HG02943 (cell line): ENCODE data around the gene TAF10.

Experiments
- ATAC-seq: cut with Tn5 transposase; IDR thresholded peaks from one replicate; pipeline ENCODE4 v1.9.1; 2021; ENCODE audit warnings: mild to moderate bottlenecking, low read depth, moderate library complexity; ENCODE audit not compliant: unreplicated experiment

Gene TAF10

DNA sequence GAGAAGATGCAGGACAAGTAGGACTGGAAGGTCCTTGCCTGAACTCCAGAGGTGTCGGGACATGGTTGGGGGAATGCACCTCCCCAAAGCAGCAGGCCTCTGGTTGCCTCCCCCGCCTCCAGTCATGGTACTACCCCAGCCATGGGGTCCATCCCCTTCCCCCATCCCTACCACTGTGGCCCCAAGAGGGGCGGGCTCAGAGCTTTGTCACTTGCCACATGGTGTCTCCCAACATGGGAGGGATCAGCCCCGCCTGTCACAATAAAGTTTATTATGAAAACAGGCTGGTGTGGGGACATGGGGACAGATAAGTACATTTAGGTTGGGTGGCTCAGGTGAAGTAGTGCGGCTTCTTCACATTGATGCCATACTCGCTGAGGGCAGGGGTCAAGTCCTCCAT is 1.4 kb downstream of the TAF10 start:
- ATAC-seq, result no peak

DNA sequence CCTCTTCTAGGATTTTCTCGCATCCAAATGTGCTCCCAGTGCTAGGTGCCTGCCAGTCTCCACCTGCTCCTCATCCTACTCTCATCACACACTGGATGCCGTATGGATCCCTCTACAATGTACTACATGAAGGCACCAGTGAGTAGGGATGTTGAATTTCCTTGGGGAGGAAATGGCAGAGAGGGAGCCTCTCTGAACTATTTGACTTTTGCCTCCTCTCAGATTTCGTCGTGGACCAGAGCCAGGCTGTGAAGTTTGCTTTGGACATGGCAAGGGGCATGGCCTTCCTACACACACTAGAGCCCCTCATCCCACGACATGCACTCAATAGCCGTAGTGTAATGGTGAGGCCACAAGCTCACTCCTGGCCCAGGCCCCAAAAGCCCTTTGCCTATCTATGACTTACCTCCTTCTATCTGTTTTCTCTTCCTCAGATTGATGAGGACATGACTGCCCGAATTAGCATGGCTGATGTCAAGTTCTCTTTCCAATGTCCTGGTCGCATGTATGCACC is 2.5 kb downstream of the TAF10 start:
- no peak for ATAC-seq

DNA sequence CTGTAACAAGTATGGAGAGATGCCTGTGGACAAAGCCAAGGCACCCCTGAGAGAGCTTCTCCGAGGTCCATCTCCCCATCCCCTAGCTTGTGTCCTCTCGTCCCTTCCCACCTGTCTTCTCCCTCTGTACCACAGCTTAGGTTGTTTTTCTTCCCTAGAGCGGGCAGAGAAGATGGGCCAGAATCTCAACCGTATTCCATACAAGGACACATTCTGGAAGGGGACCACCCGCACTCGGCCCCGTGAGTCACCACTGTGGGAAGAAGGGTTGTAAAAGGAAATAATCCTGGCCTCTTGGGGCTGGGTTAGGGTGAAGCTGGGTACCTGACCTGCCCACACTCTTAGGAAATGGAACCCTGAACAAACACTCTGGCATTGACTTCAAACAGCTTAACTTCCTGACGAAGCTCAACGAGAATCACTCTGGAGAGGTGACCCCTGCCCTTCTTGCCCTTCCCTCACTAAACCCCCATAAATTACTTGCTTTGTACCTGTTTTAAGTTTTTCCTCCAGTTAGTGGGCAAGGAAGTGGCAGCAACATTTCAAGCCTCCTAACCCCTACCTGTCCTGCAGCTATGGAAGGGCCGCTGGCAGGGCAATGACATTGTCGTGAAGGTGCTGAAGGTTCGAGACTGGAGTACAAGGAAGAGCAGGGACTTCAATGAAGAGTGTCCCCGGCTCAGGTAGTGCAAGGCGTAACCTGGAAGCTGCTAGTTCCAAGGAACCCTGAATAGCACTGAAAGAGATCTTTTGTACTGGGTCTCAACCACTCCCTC is 3.1 kb downstream of the TAF10 start:
- ATAC-seq, result no peak

DNA sequence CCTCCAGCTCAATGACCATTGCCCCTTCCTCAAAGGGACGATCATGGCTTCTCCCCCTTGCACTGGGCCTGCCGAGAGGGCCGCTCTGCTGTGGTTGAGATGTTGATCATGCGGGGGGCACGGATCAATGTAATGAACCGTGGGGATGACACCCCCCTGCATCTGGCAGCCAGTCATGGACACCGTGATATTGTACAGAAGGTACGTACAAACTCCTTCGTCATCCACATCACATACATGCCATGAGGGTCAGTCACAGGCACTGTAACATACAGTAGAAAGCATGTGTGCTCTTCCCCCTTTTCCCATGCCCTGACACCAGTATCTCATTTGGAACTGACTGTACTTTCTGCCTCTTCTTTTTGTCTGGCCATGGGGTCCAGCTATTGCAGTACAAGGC is 4.0 kb downstream of the TAF10 start:
- ATAC-seq, result no peak

DNA sequence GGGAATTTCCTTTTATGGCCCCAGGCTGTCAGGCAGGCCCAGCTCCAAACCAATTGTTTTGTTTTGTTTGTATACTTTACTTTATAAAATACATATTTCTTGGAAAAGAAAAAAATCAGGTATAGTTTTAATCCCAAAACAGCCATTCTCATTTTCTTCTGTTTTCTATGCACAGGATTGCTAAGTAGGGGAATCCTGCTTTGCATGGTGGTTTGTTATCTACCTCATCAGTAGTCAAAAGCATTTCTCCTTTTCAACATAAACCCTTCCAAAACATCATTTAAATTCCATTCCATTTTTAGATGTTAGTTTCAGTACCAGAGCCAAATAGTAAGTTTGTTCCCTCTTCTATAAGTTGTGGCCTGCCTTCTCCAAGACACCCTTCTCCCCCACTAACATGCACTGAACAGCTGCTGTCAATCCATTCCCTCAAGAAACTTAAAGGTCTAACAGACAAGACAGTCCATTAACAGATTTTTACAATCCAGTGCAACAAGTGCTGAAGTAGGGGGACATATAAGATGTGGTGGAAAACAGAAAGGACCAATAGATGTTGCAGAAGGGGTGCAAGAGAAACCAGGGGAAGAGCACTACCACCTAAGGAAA is 4.7 kb downstream of the TAF10 start:
- no peak for ATAC-seq

DNA sequence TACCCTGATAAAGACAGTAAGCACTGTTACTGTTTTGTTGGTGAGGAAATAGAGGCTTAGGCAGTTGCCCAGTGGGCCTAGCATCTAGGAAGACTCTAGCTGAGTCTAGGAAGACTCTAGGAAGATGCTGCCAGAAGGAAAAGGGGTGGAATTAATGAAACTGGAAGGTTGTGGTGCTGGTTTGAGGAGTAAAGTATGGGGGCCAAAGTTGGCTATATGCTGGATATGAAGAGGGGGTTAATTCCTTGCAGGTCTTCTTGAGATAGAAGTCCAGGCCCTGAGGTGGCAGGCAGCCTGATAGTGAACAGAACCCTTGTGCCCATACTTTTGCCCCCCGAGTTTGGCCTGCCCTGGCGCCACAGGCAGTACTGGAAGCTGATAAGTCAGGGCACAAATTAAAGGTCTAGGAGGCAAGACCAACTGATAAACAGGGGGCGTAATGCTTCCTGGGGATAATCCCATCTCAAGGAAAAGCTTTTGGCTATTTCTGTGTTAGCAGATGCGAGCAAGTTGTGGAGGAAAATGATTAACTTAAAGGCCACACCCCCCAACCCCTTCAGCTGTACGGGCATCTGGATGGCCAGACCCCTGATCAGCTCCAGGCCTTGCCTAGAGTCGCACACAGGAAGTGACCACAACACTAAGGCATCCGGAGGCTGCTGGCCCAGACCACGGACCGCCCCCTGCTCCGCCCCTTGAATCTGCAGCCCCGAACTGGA is 5.4 kb downstream of the TAF10 start:
- ATAC-seq, result peak; percentile 52

DNA sequence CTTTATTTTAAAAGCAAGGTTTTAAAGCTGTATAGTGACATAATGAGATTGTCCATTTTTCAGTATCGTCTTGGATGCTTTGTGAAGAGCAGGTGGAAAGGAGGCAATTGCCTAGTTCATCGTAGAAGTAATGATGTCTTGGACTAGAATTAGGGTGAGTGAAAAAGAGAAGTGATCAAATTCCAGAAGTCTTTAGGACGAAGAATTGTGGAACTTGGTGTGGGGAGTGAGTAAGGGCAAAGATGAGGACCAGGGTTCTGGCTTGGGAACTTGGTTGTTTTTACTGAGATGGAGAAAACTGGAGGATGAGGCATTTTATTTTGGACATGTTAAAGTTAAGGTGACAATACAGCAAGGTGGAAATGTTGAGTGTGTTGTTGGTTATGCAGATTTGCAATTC is 7.2 kb downstream of the TAF10 start:
- no peak for ATAC-seq

DNA sequence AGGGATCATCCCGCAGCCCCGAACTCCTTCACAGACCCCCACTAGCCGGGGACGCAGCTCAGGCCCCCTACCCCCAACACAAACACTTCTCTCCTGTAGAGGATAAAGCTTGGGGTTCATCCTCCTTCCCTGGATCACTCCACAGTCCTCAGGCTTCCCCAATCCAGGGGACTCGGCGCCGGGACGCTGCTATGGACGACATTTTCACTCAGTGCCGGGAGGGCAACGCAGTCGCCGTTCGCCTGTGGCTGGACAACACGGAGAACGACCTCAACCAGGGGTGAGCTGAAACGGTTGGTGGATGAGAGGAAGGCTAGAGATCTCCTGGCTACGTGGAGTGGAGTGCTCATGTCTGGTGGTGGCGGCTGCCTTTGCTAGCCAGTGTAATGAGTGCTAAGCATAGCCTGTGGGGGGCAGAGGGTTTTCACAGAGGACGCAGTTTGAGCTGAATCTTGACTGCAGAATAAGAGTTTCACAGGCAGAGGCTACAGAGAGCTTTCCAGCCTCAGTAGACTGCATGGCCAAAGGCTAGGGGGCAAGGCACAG is 7.9 kb downstream of the TAF10 start:
- ATAC-seq, result peak; percentile 40

DNA sequence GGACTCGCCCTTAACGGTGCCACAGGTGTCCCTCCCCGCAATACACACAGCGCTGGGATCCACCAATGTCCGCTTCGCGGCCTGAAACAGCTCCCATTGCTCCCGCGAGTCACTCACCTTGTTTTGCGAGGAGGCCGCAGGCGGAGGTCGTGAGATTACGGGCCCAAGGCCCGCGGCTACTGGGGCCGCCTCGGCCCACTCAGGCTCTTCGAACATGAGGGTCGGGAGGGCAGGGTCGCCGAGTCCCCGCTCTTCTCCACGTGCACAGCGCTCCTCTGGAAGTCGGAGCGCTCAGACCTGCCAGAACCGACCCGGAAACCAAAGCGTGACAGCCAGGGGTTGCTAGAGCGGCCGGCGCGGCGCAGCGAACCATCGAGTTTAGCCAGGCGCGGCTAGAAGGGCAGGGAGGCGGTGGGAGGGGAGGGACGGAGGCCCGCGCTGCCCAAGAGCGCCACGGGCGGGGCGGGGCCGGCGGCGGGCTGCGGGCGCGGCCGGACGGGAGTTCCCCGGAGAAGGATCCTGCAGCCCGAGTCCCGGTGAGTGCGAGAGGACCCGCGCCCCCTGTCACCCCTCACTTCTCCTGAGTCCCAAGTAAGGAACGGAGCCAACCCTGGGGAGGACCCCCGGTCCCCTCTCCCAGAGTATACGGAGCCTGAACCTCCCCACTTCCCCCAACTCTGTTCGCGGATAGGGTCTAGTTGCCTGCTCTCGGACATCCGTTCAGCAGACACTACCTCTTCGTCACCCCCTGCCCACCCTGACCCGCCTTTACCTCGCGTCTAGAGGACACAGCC is 8.5 kb downstream of the TAF10 start, which contains the start of the genes ILK and RRP8:
Gene ILK (plus strand): TSS at position 488 of the 794 bp plus-strand sequence. CDS start 498 bp downstream, outside the sequence.
Gene RRP8 (minus strand): TSS at position 330 of the 794 bp plus-strand sequence. CDS start 114 bp downstream, at position 216.
- ATAC-seq, result peak; percentile 63

DNA sequence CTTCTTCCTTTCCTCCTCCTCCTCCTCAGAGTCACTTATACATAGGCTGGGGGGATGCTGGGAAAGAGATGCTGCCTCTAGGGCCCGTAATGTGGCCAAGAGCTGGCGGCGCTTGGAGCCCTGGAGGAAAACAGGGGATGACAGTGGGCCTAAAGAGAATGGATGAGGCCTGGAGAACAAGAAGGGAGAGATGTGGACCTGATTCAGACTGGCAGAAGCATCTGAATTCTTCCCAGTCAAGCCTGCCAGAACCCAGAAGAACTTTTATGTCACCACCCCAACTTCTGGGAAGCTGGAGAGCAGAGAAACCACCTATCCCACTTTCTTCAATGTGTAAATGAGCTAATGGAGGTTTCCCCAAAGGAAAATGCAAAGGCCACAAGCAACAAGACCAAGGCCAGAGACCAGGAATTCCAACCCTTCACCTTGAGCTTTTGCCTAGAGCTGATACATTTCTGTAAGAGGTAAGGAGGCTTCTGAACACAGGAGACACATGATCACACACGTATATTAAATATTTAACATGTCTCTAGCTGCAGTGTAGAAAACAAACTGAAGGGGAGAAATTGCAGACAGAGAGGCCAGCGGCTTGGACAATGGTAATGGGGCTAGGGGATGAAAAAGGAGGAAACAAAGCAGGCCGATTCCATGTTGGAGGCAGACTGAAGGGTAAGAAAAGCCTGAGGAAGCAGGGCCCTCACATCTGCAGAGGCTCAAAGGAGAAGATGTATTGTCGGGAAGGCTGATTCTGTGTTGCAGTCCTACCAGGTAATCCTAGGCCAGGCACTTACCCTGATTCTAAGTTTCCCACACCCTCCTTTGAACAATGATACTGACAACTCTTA is 9.7 kb downstream of the TAF10 start:
- no peak for ATAC-seq

DNA sequence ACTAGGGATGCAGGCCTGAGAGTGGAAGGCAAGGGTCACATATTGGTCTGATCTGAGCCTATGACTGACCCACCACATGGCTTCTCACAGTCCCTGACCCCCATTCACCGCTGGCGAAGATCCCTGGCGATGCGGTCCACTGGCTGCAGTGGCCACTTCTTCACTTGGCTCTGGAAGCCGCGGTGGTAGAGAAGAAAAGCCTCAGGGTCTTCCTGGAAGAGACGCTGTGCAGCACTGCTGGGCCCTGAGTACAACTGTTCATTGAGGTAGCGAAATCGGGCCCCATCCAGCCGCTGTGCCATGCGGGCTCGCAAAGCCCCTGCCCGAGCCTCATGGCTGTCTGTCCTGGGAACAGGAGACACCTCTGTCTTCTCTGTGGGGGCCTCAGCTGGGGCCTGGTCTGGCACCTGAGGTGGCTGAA is 11.0 kb downstream of the TAF10 start:
- no peak for ATAC-seq

DNA sequence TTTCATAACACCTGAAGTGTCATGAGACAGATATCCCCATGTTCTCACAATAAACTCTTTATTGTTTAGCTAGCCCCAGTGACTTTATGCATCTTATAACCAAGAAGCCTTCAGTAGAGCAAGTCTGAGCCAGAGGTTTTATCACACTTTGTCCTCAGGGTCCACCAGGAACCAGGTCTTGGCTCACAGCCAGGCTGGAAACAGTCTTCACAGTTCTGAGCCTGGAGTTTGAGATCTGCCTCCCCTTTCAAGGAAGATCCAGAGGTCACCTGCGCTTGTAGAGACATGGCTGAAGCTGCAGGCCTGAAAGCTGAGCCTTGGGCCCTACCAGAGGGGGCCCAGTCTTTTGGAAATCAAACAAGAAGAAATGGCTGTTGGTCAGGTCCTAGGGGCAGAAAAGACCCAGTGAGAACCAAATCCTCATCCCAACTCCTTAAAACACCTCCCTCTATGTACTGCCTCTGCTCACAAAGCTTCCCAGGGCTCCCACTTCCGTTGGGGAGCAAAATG is 12.1 kb downstream of the TAF10 start:
- ATAC-seq, result no peak

DNA sequence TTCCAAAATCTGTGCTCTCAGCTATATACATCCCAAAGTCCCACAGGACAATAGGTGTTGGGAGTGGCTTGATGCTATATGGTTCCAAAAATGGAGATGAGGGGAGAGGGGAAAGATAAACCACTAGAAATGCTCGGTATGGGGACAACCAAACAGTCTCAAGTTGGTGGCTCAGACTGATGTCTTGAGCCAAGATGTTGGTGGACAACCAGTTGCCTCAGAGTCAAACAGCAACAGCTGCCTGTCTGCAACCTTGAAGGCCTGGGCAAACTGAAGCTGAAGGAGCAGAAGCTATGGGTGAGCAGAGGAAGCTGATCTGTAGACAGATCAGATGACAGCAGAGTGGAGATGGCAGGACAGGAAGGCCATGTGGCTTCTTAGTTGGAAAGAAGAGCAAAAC is 12.6 kb downstream of the TAF10 start:
- ATAC-seq, result no peak

DNA sequence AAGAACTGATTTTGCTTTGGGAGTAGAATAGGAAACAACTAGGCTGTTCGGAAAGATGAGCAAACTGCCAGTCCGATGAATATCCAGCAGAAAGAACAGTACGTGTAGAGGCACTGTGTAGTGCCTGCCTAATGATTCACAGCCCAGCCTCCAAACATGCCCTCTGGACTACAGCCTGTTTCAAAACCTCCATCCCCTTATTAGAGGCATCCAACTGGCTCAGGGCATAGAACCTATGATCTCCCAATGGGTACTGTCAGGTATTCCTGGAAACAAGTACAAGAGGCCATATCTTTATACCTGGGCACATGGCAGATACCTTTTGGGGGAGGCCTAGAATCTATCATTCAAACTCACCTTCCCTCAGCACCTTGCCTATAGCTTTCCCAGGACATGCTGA is 13.5 kb downstream of the TAF10 start:
- no peak for ATAC-seq

DNA sequence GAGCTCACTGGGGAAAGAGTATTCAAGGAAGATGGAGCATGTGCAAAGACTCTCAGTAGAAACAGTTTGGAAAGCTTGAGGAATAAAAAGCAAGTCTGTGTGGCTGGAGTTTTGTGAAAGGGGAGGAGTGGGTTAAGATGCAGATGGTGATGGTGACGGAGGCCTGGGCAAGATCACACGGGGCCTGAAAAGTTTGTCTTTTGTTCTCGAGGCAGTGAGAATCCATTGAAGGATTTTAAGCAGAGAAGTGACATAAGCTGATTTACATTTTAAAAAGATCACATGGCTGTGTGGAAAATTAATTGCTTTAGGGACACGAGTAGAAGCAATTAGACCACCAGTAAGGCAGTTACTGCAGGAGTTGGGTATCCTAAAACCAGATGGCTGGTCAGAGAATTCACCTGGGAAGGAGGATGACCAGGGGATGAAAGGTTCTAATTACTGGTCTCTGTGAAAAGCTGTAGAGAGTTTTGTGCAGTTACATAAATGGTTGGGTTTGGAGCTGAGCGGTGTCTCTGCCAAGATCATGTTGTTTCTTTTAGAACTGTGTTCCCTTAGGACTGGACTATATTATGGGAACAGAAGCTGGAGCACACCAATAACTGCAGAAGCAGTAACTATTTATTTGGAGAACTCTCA is 15.7 kb downstream of the TAF10 start:
- no peak for ATAC-seq

DNA sequence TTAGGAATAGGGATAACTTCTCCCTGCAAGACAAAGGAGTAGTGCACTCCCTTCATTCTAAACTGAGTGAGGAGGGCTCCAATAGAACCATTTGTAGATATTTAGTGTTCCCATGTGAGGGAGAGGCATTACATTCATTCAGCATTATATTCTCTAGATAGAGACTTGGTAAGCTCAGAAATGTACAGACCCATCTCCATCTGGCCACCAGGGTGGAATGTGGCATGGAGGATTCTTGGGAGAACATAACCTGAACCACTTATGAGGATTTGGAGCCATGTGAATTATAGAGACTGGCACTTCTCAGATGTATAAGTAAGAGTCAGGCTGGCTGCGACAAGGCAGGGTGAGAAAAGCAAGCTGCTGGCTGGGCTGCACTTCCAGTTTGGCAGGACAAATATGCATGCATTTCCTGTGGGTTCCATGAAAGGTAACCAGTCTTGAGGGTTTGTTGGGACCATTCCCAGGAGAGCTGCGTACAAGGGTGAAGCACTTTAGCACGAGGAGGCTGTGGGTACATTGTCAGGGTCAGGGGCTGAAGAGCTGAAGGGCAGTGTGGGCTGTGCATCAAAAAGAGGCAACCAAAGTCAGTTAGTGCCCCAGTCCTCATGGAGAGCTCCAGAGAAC is 17.8 kb downstream of the TAF10 start:
- ATAC-seq, result no peak

DNA sequence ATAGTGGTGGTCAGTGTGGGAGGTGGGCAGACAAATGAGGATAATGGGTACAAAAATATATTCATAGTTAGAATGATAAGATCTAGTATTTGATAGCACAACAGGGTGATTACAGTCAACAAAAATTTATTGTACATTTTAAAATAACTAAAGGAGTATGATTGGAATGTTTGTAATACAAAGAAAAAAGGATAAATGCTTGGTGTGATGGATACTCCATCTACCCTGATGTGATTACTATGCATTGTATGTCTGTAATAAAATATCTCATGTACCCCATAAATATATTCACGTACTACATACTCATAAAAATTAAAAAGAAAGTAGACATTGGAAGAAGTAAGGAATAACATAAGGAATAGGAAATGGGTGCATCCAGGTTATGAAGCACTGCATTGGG is 24.0 kb downstream of the TAF10 start:
- ATAC-seq, result no peak

DNA sequence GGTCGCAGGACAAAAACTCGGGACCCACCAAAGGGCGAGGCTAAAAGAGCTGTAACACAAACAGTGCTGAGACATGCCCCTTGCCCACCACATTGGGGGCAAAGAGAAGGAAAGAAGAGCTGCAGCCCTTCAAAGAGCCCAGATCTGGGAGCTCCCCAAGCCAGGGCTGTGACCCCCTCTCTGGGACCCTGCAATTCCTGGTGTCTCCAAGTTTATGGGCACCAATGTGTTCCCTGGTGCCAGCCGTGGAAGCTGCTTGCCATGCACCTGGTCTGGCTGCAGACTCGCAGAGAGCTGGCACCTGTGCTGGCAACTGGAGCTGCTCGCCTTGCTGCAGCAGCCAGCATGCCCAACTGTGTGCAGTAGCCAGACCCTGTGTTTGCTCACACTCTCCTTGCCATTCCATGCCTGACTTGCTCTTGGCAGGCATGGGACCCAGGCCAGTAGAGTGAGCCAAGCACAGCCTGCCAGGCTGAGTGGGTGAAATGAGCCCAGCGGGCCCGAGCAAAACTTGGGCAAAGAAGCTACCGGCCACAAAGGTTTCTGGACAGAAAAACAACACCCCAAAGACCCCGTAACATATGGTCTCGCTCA is 24.6 kb downstream of the TAF10 start:
- no peak for ATAC-seq
